Lung (tissue), 12 donors: ENCODE measurements around the gene NUF2. TPM values are rescaled to one million over a fixed set of nuclear protein-coding genes. Genes with fewer than 3 reads are reported as not detected.

Experiments
- ATAC-seq: fragments of 200-7000 bp; cut with Tn5 transposase; one replicate; pipeline ENCODE4 v1.9.1; 2020; ENCODE audit warnings: moderate number of reproducible peaks; ENCODE audit not compliant: insufficient read depth, low FRiP score
- DNase-seq, 3 donors: peaks; one replicate each; pipeline ENCODE4 v3.0.0-alpha.2; 2013 to 2017
- H3K27ac ChIP-seq, 2 donors: one replicate each; pipeline ENCODE4 v1.5.1; 2013; ENCODE audit warnings: mild to moderate bottlenecking in 2 of 2, moderate library complexity in 2 of 2, control low read depth in 1 of 2, inconsistent platforms in 1 of 2, low read depth in 1 of 2, low read length in 1 of 2
- H3K27me3 ChIP-seq, 3 donors: one replicate each; pipeline ENCODE4 v1.5.1; 2013; ENCODE audit warnings: low read length in 2 of 3; ENCODE audit not compliant: control insufficient read depth in 3 of 3, insufficient read depth in 3 of 3
- H3K36me3 ChIP-seq, 4 donors: one replicate each; pipeline ENCODE4 v1.5.1; 2013; ENCODE audit warnings: low read length in 4 of 4, mild to moderate bottlenecking in 1 of 4, moderate library complexity in 1 of 4; ENCODE audit not compliant: control insufficient read depth in 4 of 4, insufficient read depth in 4 of 4
- H3K4me1 ChIP-seq, 5 donors: one replicate each; pipeline ENCODE4 v1.5.1; 2013; ENCODE audit warnings: low read length in 5 of 5, mild to moderate bottlenecking in 2 of 5, moderate library complexity in 1 of 5; ENCODE audit not compliant: control insufficient read depth in 5 of 5, insufficient read depth in 5 of 5
- H3K4me3 ChIP-seq: one replicate; pipeline ENCODE4 v1.5.1; 2013; ENCODE audit warnings: mild to moderate bottlenecking, control low read depth, moderate library complexity
- H3K9ac ChIP-seq, 2 donors: one replicate each; pipeline ENCODE4 v1.5.1; 2013; ENCODE audit warnings: low read length in 2 of 2, control low read depth in 1 of 2; ENCODE audit not compliant: insufficient read depth in 1 of 2
- H3K9me3 ChIP-seq, 4 donors: one replicate each; pipeline ENCODE4 v1.5.1; 2013; ENCODE audit warnings: low read length in 3 of 4, mild to moderate bottlenecking in 1 of 4, moderate library complexity in 1 of 4; ENCODE audit not compliant: control insufficient read depth in 4 of 4, insufficient read depth in 3 of 4
- WGBS, 2 donors: extraction: QIAGEN DNeasy Blood & Tissue Kit; methylation state at CpG; one replicate each; pipeline ENCODE4 v1.1.7; 2013; 5-methylcytosine and 5-hydroxymethylcytosine counted together
- polyA plus RNA-seq, 2 donors: library from polyadenylated mRNA; stranded (reverse); fragments of 200-250 nt; gene quantifications; one replicate each; pipeline ENCODE4 v1.2.1, GENCODE V29; 2013
- total RNA-seq, 2 donors: library from RNA; depleted of rRNA in 1 of 2; stranded (reverse); fragments of >200 nt in 1 of 2; gene quantifications; one replicate each; pipeline ENCODE4 v1.2.1, GENCODE V29; 2014 to 2021
- TF ChIP-seq, protein P1 (sequence below): IDR thresholded peaks from 2 replicates; pipeline ENCODE4 v1.5.1; 2012; ENCODE audit warnings: mild to moderate bottlenecking; ENCODE audit errors: control extremely low read depth, extremely low read depth
- donor health status: control.
- donor health status: control.
- donor health status: Bipolar disorder and iron deficiency.
- donor health status: healthy.
- donor health status: DM: yes; HTN: yes; CAD: no.

NUF2 gene
- total and polyA plus RNA-seq, 4 donors, result 1.2 to 7.2 (median 2.2) TPM

GRCh38 chr1:163381487-163382184, 59.9 kb downstream of the NUF2 start:
- TF ChIP-seq, protein P1, sequence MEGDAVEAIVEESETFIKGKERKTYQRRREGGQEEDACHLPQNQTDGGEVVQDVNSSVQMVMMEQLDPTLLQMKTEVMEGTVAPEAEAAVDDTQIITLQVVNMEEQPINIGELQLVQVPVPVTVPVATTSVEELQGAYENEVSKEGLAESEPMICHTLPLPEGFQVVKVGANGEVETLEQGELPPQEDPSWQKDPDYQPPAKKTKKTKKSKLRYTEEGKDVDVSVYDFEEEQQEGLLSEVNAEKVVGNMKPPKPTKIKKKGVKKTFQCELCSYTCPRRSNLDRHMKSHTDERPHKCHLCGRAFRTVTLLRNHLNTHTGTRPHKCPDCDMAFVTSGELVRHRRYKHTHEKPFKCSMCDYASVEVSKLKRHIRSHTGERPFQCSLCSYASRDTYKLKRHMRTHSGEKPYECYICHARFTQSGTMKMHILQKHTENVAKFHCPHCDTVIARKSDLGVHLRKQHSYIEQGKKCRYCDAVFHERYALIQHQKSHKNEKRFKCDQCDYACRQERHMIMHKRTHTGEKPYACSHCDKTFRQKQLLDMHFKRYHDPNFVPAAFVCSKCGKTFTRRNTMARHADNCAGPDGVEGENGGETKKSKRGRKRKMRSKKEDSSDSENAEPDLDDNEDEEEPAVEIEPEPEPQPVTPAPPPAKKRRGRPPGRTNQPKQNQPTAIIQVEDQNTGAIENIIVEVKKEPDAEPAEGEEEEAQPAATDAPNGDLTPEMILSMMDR, result no peak
- no peak overlapping the region for H3K4me3 ChIP-seq
- H3K4me1 ChIP-seq, result peaks cover 0 to 14% (median 5%) of the 10 kb centered on the region in 5 donors
- no peaks in the 10 kb centered on the region for H3K36me3 ChIP-seq
- H3K9ac ChIP-seq, result no peak overlapping the region
- ATAC-seq, result no peak
- no peak overlapping the region for H3K27ac ChIP-seq
- WGBS, 2 donors, result 26 to 43% methylated on average over 2 of the region's 2 CpGs
- peak in 2 of 3 donors; percentile 58 to 64 for DNase-seq
- no peaks in the 10 kb centered on the region for H3K27me3 ChIP-seq
- H3K9me3 ChIP-seq, result no peaks in the 10 kb centered on the region

GRCh38 chr1:163382395-163382794, 60.6 kb downstream of the NUF2 start:
- Histone ChIP-seq H3K27me3 (no peaks in the 10 kb centered on the region), H3K36me3 (no peaks in the 10 kb centered on the region), H3K4me3 (no peak overlapping the region), H3K4me1 (peaks cover 0 to 17% (median 5%) of the 10 kb centered on the region in 5 donors), H3K27ac (no peak overlapping the region), H3K9me3 (no peaks in the 10 kb centered on the region), H3K9ac (no peak overlapping the region)
- WGBS, 2 donors, result 76 to 84% methylated on average over 4 of the region's 4 CpGs
- TF ChIP-seq, protein P1, result no peak
- DNase-seq (peak in 2 of 3 donors; percentile 45 to 58), ATAC-seq (no peak)

DNA sequence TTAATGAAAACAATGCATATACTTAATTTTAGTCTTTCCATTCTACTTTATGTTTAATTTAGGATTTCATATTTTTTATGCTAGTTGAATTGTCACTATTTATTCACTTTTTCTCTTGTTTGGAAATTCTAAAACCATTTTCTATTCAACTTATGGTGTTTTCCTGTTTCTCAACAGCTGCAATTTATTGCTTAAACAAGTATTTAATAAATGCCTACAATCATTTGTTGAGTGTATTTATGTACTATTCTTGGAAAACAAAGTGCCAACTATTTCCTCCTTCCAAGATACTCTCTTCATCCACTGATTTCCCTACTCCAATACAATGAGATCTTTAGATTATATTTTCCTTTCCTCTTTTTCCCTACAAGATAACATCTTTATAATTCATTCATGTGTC, 65.4 kb downstream of the NUF2 start:
- ATAC-seq (no peak), DNase-seq (peak in 2 of 3 donors; percentile 50 to 65)
- H3K4me1 ChIP-seq, result peaks cover 0 to 9% (median 0%) of the 10 kb centered on the region in 5 donors
- no peaks in the 10 kb centered on the region for H3K36me3 ChIP-seq
- TF ChIP-seq, protein P1, result no peak
- H3K9ac ChIP-seq, result no peak overlapping the region
- no peak overlapping the region for H3K4me3 ChIP-seq
- no peaks in the 10 kb centered on the region for H3K9me3 ChIP-seq
- no peak overlapping the region for H3K27ac ChIP-seq
- no peaks in the 10 kb centered on the region for H3K27me3 ChIP-seq
